Measurements from ENCODE around the gene UPK3BL2.
"Not testable (repeated sequence)": the region's sequence is repeated elsewhere in the genome, so short reads cannot be mapped to it uniquely, and the experiment has no call there.

The UPK3BL2 gene

DNA sequence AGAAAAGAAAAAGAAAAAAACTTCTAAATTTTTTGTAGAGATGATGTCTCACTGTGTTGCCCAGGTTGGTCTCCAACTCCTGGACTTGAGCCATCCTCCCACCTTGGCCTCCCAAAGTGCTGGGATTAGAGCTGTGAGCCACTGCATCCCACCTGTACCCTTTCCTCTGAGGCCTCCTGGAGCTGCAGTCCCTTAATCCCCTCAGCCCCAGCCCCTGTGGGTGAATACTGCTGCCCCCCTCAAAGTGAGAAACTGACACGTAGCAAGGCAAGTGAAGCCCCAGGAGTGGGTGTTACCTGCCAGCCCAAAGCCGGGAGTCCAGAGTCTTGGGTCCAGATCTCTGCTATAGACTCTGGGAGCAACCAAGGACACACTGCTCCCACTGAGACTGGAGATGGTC is 18.7 kb downstream of the UPK3BL2 start:
- H3K4me2 ChIP-seq (ENCODE audit: low read length); H4K20me1 ChIP-seq (ENCODE audit: control insufficient read depth, insufficient read depth, low read depth, low read length); H3K27ac ChIP-seq (ENCODE audit: low read depth, low read length); H3K79me2 ChIP-seq (ENCODE audit: control insufficient read depth, low read length); H3K9me2 ChIP-seq (replicated peaks; ENCODE audit: control insufficient read depth, low read length); H3K36me3 ChIP-seq (ENCODE audit: control insufficient read depth, low read length); H3F3A ChIP-seq (ENCODE audit: control insufficient read depth, insufficient read depth); H3K27me3 ChIP-seq (ENCODE audit: control insufficient read depth, low read length); H3K4me3 ChIP-seq (ENCODE audit: low read length); H3K4me1 ChIP-seq (ENCODE audit: control insufficient read depth, low read length); H3K9me3 ChIP-seq (ENCODE audit: control insufficient read depth, insufficient read depth, low read length): not testable (repeated sequence)

DNA sequence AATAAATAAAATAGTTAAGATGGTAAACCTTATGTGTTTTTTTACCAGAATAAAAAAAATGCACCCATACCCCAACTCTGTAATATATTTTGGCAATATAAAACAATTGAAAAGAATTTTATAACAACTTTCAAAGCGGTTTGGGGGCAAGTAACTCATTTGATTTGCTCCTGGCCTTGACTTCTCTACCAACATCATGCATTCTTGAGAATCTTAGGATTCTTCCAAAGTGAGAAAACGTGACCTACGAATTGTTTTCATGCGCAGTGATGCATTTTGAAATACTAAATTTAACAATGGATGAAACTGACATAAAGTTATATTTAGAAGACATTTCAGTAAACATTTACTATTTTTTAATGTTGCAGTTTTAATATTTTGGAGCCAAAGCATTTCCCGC is 22.7 kb downstream of the UPK3BL2 start:
- not testable (repeated sequence) for H3F3A ChIP-seq (ENCODE audit: control insufficient read depth, insufficient read depth); H3K9me2 ChIP-seq (replicated peaks; ENCODE audit: control insufficient read depth, low read length); H3K9me3 ChIP-seq (ENCODE audit: control insufficient read depth, insufficient read depth, low read length); H3K4me2 ChIP-seq (ENCODE audit: low read length); H4K20me1 ChIP-seq (ENCODE audit: control insufficient read depth, insufficient read depth, low read depth, low read length); H3K27me3 ChIP-seq (ENCODE audit: control insufficient read depth, low read length); H3K4me1 ChIP-seq (ENCODE audit: control insufficient read depth, low read length); H3K27ac ChIP-seq (ENCODE audit: low read depth, low read length); H3K4me3 ChIP-seq (ENCODE audit: low read length); H3K79me2 ChIP-seq (ENCODE audit: control insufficient read depth, low read length); H3K36me3 ChIP-seq (ENCODE audit: control insufficient read depth, low read length)

DNA sequence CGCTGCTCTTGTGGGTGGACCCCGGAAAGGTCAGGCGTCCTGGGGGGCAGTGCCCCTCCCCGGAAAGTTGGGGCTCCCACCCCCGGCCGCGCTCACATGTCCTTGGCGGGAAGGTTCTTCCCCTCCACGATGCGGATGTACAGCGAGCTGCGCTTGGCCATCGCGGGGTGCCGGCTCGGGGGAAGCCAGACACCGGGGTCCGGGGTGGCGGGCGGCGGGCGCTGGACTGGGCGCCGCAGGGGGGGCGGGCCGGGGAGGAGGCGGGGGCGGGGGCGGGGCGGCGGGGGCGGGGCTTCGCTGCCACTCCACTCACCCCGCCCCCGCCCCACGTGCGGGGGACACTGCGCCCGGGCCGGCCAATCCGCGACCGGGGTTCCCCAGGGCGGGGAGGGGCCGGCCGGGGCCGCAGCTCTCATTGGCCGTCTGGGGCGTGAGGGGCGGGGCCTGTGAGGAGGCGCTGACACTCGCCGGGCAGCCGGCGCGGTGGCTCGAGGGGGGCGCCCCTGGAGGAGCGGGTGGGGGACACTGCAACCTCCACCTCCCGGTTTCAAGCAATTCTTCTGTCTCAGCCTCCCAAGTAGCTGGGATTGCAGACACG is 25.8 kb downstream of the UPK3BL2 start, which contains the start of gene RASA4B:
Gene RASA4B (minus strand): TSS at position 228 of the 598 bp plus-strand sequence. CDS start 67 bp downstream, at position 161.
- not testable (repeated sequence) for H3K36me3 ChIP-seq (ENCODE audit: control insufficient read depth, low read length)

DNA sequence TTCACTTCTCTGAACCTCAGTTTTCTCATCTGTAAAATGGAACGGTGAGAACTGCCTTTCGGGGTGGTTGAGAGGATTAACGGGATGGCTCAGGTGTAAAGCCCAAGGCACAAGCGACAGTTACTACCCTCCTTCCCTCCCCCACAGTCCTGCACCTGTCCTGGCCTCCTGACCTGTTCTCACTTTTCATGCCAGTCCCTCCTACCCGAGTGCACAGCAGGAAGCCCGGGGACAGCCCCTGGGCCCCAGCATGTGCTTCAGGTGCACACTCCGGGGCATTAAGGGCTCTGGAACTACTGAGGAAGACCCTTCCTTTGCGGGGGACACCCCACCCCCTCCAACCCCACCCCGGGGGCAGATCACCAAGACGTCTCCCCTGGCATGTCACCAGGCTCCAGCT is 26.5 kb downstream of the UPK3BL2 start:
- H3K36me3 ChIP-seq (ENCODE audit: control insufficient read depth, low read length); H3K4me1 ChIP-seq (ENCODE audit: control insufficient read depth, low read length); H3K4me2 ChIP-seq (ENCODE audit: low read length); H3K79me2 ChIP-seq (ENCODE audit: control insufficient read depth, low read length); H3K9me2 ChIP-seq (replicated peaks; ENCODE audit: control insufficient read depth, low read length); H3K27ac ChIP-seq (ENCODE audit: low read depth, low read length); H3K27me3 ChIP-seq (ENCODE audit: control insufficient read depth, low read length); H3K9me3 ChIP-seq (ENCODE audit: control insufficient read depth, insufficient read depth, low read length); H4K20me1 ChIP-seq (ENCODE audit: control insufficient read depth, insufficient read depth, low read depth, low read length); H3K4me3 ChIP-seq (ENCODE audit: low read length); H3F3A ChIP-seq (ENCODE audit: control insufficient read depth, insufficient read depth): not testable (repeated sequence)

More for the DNA sequence above, 25.8 kb downstream of the UPK3BL2 start, which contains the start of gene RASA4B:
- H3K27me3 ChIP-seq (ENCODE audit: control insufficient read depth, low read length); H3K4me1 ChIP-seq (ENCODE audit: control insufficient read depth, low read length); H3K79me2 ChIP-seq (ENCODE audit: control insufficient read depth, low read length); H3K27ac ChIP-seq (ENCODE audit: low read depth, low read length); H3K4me3 ChIP-seq (ENCODE audit: low read length); H3K9me2 ChIP-seq (replicated peaks; ENCODE audit: control insufficient read depth, low read length); H3K9me3 ChIP-seq (ENCODE audit: control insufficient read depth, insufficient read depth, low read length); H3F3A ChIP-seq (ENCODE audit: control insufficient read depth, insufficient read depth); H4K20me1 ChIP-seq (ENCODE audit: control insufficient read depth, insufficient read depth, low read depth, low read length): not testable (repeated sequence)
- 0 out of 2 replicates have a peak within 1 kb of the TSS, but pooled peaks have one; percentile 33 for H3K4me2 ChIP-seq (ENCODE audit: low read length)

DNA sequence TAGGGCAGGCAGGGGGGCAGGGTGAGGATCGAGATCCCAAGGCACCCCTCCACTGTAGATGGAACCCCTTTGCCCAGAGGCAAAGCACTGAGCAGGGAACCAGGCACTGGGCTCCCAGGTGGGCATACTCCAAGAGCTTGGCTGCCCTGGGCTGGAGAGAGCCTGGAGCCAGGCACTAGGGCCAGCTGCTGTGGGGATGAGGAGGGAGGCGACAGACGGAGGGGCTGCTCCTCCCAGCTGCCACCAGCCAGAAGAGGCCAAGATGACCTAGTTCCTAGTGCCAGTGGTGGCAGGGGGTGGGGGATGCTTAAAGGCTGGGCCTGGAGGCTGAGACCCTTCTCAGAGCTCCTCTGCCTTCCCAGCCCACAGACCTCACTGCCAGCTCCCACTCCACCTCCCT is 27.6 kb downstream of the UPK3BL2 start:
- not testable (repeated sequence) for H3K27me3 ChIP-seq (ENCODE audit: control insufficient read depth, low read length); H3K79me2 ChIP-seq (ENCODE audit: control insufficient read depth, low read length); H3K27ac ChIP-seq (ENCODE audit: low read depth, low read length); H4K20me1 ChIP-seq (ENCODE audit: control insufficient read depth, insufficient read depth, low read depth, low read length); H3K4me3 ChIP-seq (ENCODE audit: low read length); H3F3A ChIP-seq (ENCODE audit: control insufficient read depth, insufficient read depth); H3K9me2 ChIP-seq (replicated peaks; ENCODE audit: control insufficient read depth, low read length); H3K36me3 ChIP-seq (ENCODE audit: control insufficient read depth, low read length); H3K4me1 ChIP-seq (ENCODE audit: control insufficient read depth, low read length); H3K9me3 ChIP-seq (ENCODE audit: control insufficient read depth, insufficient read depth, low read length); H3K4me2 ChIP-seq (ENCODE audit: low read length)

DNA sequence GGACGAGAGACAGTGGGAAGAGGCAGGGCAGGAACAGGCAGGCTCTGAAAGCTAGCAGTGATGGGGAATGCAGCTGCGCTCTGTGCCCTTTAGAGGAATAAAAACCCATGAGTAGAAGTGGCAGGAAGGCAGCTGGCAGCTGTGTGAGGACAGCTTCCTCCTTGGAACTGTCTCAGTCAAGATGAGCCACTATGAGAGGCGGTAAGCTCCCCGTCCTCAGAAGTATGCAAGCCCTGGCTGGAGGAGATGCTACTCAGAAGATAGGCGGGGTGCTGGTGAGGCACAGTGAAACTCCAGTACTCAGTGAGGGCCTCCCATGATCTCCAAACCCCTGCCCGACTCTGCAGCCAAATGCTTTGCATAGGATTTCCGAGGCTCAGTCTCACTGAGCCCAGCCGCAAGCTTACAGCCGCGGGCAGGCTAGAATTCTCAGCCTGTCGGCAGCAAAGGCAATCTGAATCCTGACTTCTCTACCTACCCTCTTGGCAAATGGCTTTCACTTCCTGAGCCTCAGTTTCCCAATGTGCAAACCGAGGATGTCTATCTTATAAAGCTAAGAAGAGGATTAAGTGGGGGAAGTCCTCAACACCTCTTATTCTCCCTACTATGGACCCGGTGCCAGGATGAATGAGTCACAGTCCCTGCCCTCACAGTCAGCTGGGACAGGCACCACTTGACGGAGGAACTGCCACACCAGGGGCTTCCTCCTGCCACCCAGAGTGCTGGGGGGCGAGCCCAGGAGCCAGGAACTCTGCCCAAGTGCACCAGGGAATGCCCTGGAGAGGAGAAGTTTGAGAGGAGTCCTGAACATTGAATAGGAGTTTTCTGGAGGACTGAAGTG is 28.4 kb downstream of the UPK3BL2 start:
- H3F3A ChIP-seq (ENCODE audit: control insufficient read depth, insufficient read depth); H3K4me3 ChIP-seq (ENCODE audit: low read length); H4K20me1 ChIP-seq (ENCODE audit: control insufficient read depth, insufficient read depth, low read depth, low read length); H3K4me1 ChIP-seq (ENCODE audit: control insufficient read depth, low read length); H3K27ac ChIP-seq (ENCODE audit: low read depth, low read length); H3K79me2 ChIP-seq (ENCODE audit: control insufficient read depth, low read length); H3K9me3 ChIP-seq (ENCODE audit: control insufficient read depth, insufficient read depth, low read length); H3K27me3 ChIP-seq (ENCODE audit: control insufficient read depth, low read length); H3K36me3 ChIP-seq (ENCODE audit: control insufficient read depth, low read length); H3K9me2 ChIP-seq (replicated peaks; ENCODE audit: control insufficient read depth, low read length); H3K4me2 ChIP-seq (ENCODE audit: low read length): not testable (repeated sequence)

DNA sequence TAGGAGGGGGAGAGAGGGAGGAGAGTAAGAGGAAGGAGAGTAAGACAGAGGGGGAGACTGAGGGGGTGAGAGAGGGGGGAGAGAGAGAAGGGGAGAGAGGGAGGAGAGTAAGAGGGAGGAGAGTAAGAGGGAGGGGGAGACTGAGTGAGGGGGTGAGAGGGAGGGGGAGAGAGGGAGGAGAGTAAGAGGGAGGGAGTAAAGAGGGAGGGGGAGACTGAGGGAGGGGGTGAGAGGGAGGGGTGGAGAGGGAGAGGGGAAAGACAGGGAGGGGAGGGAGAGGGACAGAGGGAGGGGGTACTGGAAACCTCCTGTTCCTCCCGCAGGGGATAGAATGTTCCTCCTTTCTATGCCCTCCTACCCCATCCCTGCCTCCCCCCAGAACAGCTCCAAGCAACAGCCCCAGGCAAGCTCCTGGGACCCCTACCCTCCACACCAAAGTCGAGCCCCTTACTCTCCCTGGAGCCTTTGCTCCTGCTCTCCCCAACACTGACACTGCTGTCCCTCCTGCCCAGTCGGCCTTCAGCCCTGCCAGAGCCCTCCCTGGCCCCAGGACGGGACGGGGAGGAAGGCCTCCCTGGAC is 30.8 kb downstream of the UPK3BL2 start:
- H3K79me2 ChIP-seq (ENCODE audit: control insufficient read depth, low read length); H3K27me3 ChIP-seq (ENCODE audit: control insufficient read depth, low read length); H3K4me1 ChIP-seq (ENCODE audit: control insufficient read depth, low read length); H3K27ac ChIP-seq (ENCODE audit: low read depth, low read length); H4K20me1 ChIP-seq (ENCODE audit: control insufficient read depth, insufficient read depth, low read depth, low read length); H3K9me2 ChIP-seq (replicated peaks; ENCODE audit: control insufficient read depth, low read length); H3K9me3 ChIP-seq (ENCODE audit: control insufficient read depth, insufficient read depth, low read length); H3F3A ChIP-seq (ENCODE audit: control insufficient read depth, insufficient read depth); H3K36me3 ChIP-seq (ENCODE audit: control insufficient read depth, low read length): not testable (repeated sequence)
- Histone ChIP-seq H3K4me3 (ENCODE audit: low read length) (peak overlapping the region; percentile 47; the same call in 1 of the 2 replicates), H3K4me2 (ENCODE audit: low read length) (peak overlapping the region; percentile 39; the same call in 1 of the 2 replicates)
